Natural killer cell (primary cell): ENCODE data around the gene CLEC18C. TPM values are rescaled to one million over a fixed set of nuclear protein-coding genes. Genes with fewer than 3 reads are reported as not detected.
"Not testable (repeated sequence)": the region's sequence is repeated elsewhere in the genome, so short reads cannot be mapped to it uniquely, and the experiment has no call there.

Experiments used
- ATAC-seq, 3 donors: fragments of 150-1000 bp in 2 of 3; fragments of 200-7000 bp in 1 of 3; cut with Tn5 transposase; 1 replicate in 1 of 3; 2 replicates in 2 of 3; pipeline ENCODE4 v1.10.0; 2021; ENCODE audit warnings: mild to moderate bottlenecking in 2 of 3, moderate library complexity in 2 of 3
- DNase-seq, 2 donors: peaks; one replicate each; pipeline versions ENCODE4 v3.0.0 to v3.0.0-alpha.2; 2013 to 2021; ENCODE audit warnings: mixed read lengths in 1 of 2
- H3K27ac ChIP-seq: one replicate; pipeline ENCODE4 v1.5.1; 2013; ENCODE audit warnings: mild to moderate bottlenecking, low read length
- H3K27me3 ChIP-seq: one replicate; pipeline ENCODE4 v1.6.1; 2013; ENCODE audit warnings: low read length; ENCODE audit not compliant: control insufficient read depth, insufficient read depth
- H3K36me3 ChIP-seq: one replicate; pipeline ENCODE4 v1.6.1; 2013; ENCODE audit warnings: low read length; ENCODE audit not compliant: control insufficient read depth, insufficient read depth
- H3K4me1 ChIP-seq: one replicate; pipeline ENCODE4 v1.6.1; 2013; ENCODE audit warnings: low read length; ENCODE audit not compliant: control insufficient read depth, insufficient read depth
- H3K4me3 ChIP-seq: one replicate; pipeline ENCODE4 v1.5.1; 2013; ENCODE audit warnings: low read length
- H3K9me3 ChIP-seq: one replicate; pipeline ENCODE4 v1.6.1; 2013; ENCODE audit warnings: low read length; ENCODE audit not compliant: control insufficient read depth, insufficient read depth
- H3K27ac Mint-ChIP-seq, 2 donors: one replicate each; pipeline ENCODE4 v1.8.0; 2022; ENCODE audit warnings: mild to moderate bottlenecking in 2 of 2, mixed read lengths in 2 of 2, moderate library complexity in 1 of 2
- H3K27me3 Mint-ChIP-seq, 2 donors: one replicate each; pipeline ENCODE4 v1.8.0; 2022; ENCODE audit warnings: low read depth in 2 of 2, mixed read lengths in 2 of 2
- H3K36me3 Mint-ChIP-seq: one replicate; pipeline ENCODE4 v1.8.0; 2022; ENCODE audit warnings: mixed read lengths
- H3K4me1 Mint-ChIP-seq, 2 donors: one replicate each; pipeline ENCODE4 v1.8.0; 2022; ENCODE audit warnings: mixed read lengths in 2 of 2
- H3K4me3 Mint-ChIP-seq: one replicate; pipeline ENCODE4 v1.8.0; 2022; ENCODE audit warnings: mild to moderate bottlenecking, moderate library complexity, mixed read lengths
- H3K9me3 Mint-ChIP-seq, 2 donors: one replicate each; pipeline ENCODE4 v1.8.0; 2022; ENCODE audit warnings: mixed read lengths in 2 of 2
- CTCF ChIP-seq: fragments of 200-600 bp; IDR thresholded peaks from one replicate; pipeline ENCODE4 v1.8.0; 2022; ENCODE audit warnings: antibody characterized with exemption
- WGBS: methylation state at CpG from one replicate; pipeline ENCODE4 v1.1.7; 2013; ENCODE audit warnings: missing lambda C conversion rate; ENCODE audit not compliant: insufficient coverage; 5-methylcytosine and 5-hydroxymethylcytosine counted together
- intact Hi-C: fragments of 100-400 bp; cut with micrococcal nuclease; formaldehyde crosslinking; loops from one replicate; pipeline ENCODE4 v1.14.2; 2022
- total RNA-seq, 4 donors: library from RNA; stranded (reverse); fragments of 120-200 nt in 1 of 4; gene quantifications; one replicate each; pipeline versions ENCODE4 v1.2.3 to v1.2.4, GENCODE V29; 2013 to 2022

Gene CLEC18C
- total RNA-seq, 3 donors from 2014 or later (not counting 1 experiment from before 2014, with no cell fraction given): 0.29 to 0.88 (median 0.59) TPM

- no peak overlapping the region for H3K27ac ChIP-seq
- H3K4me3 Mint-ChIP-seq: no peak overlapping the region
- H3K36me3 Mint-ChIP-seq: peaks cover 32% of the 10 kb centered on the region
- DNase-seq (no peak), ATAC-seq (no peak)
- H3K4me1 ChIP-seq: peaks cover 4% of the 10 kb centered on the region
- no peaks in the 10 kb centered on the region for H3K27me3 ChIP-seq
- WGBS: 89% methylated on average over 17 of the region's 17 CpGs
- peaks cover 85% of the 10 kb centered on the region for H3K36me3 ChIP-seq
- no peak overlapping the region for H3K4me3 ChIP-seq
- H3K27ac Mint-ChIP-seq: no peak overlapping the region
- intact Hi-C loops: no loop called here
- H3K27me3 Mint-ChIP-seq: no peaks in the 10 kb centered on the region
- H3K4me1 Mint-ChIP-seq: no peaks in the 10 kb centered on the region
- no peaks in the 10 kb centered on the region for H3K9me3 ChIP-seq
- no peaks in the 10 kb centered on the region for H3K9me3 Mint-ChIP-seq
- no peak for TF ChIP-seq CTCF
Measured at GRCh38 chr16:70151941-70152509, 21.6 kb upstream of the CLEC18C start.

- no peak overlapping the region for H3K4me3 ChIP-seq
- 98% methylated on average over 13 of the region's 13 CpGs for WGBS
- no peak overlapping the region for H3K4me3 Mint-ChIP-seq
- H3K27ac ChIP-seq: no peak overlapping the region
- peaks cover 91% of the 10 kb centered on the region for H3K36me3 ChIP-seq
- peak overlapping the region in 1 of 2 donors; percentile 31 for H3K27ac Mint-ChIP-seq
- intact Hi-C loops: no loop called here
- H3K9me3 ChIP-seq: no peaks in the 10 kb centered on the region
- H3K27me3 Mint-ChIP-seq: no peaks in the 10 kb centered on the region
- TF ChIP-seq CTCF: no peak
- no peaks in the 10 kb centered on the region for H3K9me3 Mint-ChIP-seq
- H3K4me1 ChIP-seq: peaks cover 4% of the 10 kb centered on the region
- DNase-seq: no peak
- ATAC-seq: no peak
- no peaks in the 10 kb centered on the region for H3K4me1 Mint-ChIP-seq
- peaks cover 32% of the 10 kb centered on the region for H3K36me3 Mint-ChIP-seq
- H3K27me3 ChIP-seq: no peaks in the 10 kb centered on the region
Measured at GRCh38 chr16:70152578-70153302, 20.8 kb upstream of the CLEC18C start.

GRCh38 chr16:70154736-70155135 is 18.9 kb upstream of the CLEC18C start:
- H3K36me3 Mint-ChIP-seq: peaks cover 26% of the 10 kb centered on the region
- H3K4me1 Mint-ChIP-seq, H3K27ac Mint-ChIP-seq, ATAC-seq, H3K4me3 ChIP-seq, H3K4me3 Mint-ChIP-seq, H3K27me3 ChIP-seq, H3K9me3 Mint-ChIP-seq, H3K27me3 Mint-ChIP-seq, H3K27ac ChIP-seq, H3K4me1 ChIP-seq, intact Hi-C loops, DNase-seq, H3K9me3 ChIP-seq: not testable (repeated sequence)
- 96% methylated on average over 10 of the region's 10 CpGs for WGBS
- H3K36me3 ChIP-seq: peaks cover 97% of the 10 kb centered on the region

GRCh38 chr16:70156207-70156978 is 17.2 kb upstream of the CLEC18C start:
- Histone ChIP-seq H3K4me1 (peaks cover 2% of the 10 kb centered on the region), H3K4me3 (no peak overlapping the region), H3K27ac (no peak overlapping the region), H3K9me3 (no peaks in the 10 kb centered on the region), H3K27me3 (no peaks in the 10 kb centered on the region), H3K36me3 (peaks cover 98% of the 10 kb centered on the region)
- intact Hi-C loops: no loop called here
- H3K27ac Mint-ChIP-seq: no peak overlapping the region
- H3K4me3 Mint-ChIP-seq: no peak overlapping the region
- no peaks in the 10 kb centered on the region for H3K27me3 Mint-ChIP-seq
- no peak for TF ChIP-seq CTCF
- DNase-seq (no peak), ATAC-seq (no peak)
- no peaks in the 10 kb centered on the region for H3K9me3 Mint-ChIP-seq
- no peaks in the 10 kb centered on the region for H3K4me1 Mint-ChIP-seq
- WGBS: 95% methylated on average over 29 of the region's 29 CpGs
- peaks cover 22% of the 10 kb centered on the region for H3K36me3 Mint-ChIP-seq
